NT2/D1 (cell line): ENCODE data around the gene PCTP.

ENCODE experiments used
- YY1 ChIP-seq: IDR thresholded peaks from 2 replicates; pipeline ENCODE4 v1.6.1; 2011; ENCODE audit not compliant: insufficient read length, insufficient read depth
- ZNF274 ChIP-seq: IDR thresholded peaks from 2 replicates; pipeline ENCODE4 v1.6.1; 2011; ENCODE audit warnings: mild to moderate bottlenecking, low read depth, low read length

DNA sequence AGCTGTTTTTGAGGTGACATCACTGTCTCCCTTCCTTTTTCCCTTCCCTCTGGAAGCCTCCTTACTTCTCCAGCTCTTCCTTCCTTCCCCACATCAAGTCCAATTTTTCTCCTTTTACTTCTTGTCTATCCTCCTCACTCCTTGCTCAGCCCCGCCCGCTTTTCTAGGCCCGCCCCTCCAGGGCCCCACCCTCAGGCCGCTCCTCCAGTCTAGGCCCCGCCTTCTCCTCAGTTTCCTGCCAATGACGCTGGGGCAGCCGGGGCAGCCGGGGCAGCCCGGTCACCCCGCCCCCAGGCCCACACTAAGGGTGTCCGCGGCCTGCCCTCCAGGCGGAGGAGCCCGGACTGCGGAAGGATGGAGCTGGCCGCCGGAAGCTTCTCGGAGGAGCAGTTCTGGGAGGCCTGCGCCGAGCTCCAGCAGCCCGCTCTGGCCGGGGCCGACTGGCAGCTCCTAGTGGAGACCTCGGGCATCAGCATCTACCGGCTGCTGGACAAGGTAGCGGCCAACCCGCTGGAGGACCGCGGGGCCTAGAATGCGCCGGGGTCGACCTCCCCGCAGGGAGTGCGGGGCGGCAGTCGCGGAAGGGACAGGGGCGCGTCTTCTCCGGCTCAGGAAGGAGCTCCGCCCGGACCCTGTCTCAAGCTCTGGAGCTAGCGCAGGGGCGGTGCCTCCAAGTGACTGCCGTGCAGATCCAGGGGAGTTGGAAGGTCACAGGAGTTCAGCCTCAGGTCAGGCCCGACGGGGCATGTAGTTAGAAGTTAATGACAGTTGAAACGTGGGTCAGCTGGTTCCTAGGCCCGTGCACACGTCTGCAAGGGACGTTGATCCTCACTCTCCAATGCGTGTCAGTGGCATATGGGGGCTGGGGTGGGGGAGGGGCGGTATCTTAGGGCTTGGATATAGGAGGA lies at the start of gene PCTP:
- no peak for TF ChIP-seq ZNF274
- TF ChIP-seq YY1: no peak
